Transverse colon (tissue), 4 donors: Measurements from ENCODE around the gene ZNF628.

ENCODE experiments used
- EP300 ChIP-seq: sonication (generic); formaldehyde crosslinking; IDR thresholded peaks from one replicate; pipeline ENCODE4 v1.6.1; 2017; ENCODE audit warnings: antibody characterized with exemption, low read depth
- POLR2A ChIP-seq: fragments of 450-650 bp; IDR thresholded peaks from one replicate; pipeline ENCODE4 v1.6.1; 2016; ENCODE audit warnings: antibody characterized with exemption, mild to moderate bottlenecking, moderate library complexity
- POLR2AphosphoS5 ChIP-seq, 3 donors: sonication (generic); formaldehyde crosslinking; IDR thresholded peaks; one replicate each; pipeline ENCODE4 v1.6.1; 2016; ENCODE audit warnings: antibody characterized with exemption in 3 of 3
- TF ChIP-seq, protein P1 (sequence below), 5 experiments: fragments of 200-600 bp in 3 of 5; fragments of 450-650 bp in 2 of 5; sonication (generic) in 3 of 5; IDR thresholded peaks; 1 replicate in 2 of 5; 2 replicates in 3 of 5; pipeline ENCODE4 v1.5.1; 2016 to 2017; ENCODE audit warnings: antibody characterized with exemption in 5 of 5, inconsistent platforms in 3 of 5, mild to moderate bottlenecking in 2 of 5, moderate library complexity in 1 of 5

GRCh38 chr19:55453511-55454260 lies 22.7 kb upstream of the ZNF628 start:
- no peak for TF ChIP-seq POLR2A
- TF ChIP-seq, protein P1, sequence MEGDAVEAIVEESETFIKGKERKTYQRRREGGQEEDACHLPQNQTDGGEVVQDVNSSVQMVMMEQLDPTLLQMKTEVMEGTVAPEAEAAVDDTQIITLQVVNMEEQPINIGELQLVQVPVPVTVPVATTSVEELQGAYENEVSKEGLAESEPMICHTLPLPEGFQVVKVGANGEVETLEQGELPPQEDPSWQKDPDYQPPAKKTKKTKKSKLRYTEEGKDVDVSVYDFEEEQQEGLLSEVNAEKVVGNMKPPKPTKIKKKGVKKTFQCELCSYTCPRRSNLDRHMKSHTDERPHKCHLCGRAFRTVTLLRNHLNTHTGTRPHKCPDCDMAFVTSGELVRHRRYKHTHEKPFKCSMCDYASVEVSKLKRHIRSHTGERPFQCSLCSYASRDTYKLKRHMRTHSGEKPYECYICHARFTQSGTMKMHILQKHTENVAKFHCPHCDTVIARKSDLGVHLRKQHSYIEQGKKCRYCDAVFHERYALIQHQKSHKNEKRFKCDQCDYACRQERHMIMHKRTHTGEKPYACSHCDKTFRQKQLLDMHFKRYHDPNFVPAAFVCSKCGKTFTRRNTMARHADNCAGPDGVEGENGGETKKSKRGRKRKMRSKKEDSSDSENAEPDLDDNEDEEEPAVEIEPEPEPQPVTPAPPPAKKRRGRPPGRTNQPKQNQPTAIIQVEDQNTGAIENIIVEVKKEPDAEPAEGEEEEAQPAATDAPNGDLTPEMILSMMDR (IDR thresholded peaks at IDR 0.05): no peak
- TF ChIP-seq EP300: no peak
- no peak for TF ChIP-seq POLR2AphosphoS5 (IDR thresholded peaks at IDR 0.05)
